Parathyroid adenoma (tissue), 2 donors: ENCODE measurements around the gene ACAA2.
"Not testable (repeated sequence)": the region's sequence is repeated elsewhere in the genome, so short reads cannot be mapped to it uniquely, and the experiment has no call there.

Experiments used
- H2AFZ ChIP-seq: fragments of 300-600 bp; sonication (generic); one replicate; pipeline ENCODE4 v1.7.0; 2017; ENCODE audit warnings: antibody characterized with exemption, mild to moderate bottlenecking
- H3K27ac ChIP-seq: fragments of 300-600 bp; sonication (generic); one replicate; pipeline ENCODE4 v1.7.0; 2017
- H3K27me3 ChIP-seq: fragments of 300-600 bp; sonication (generic); one replicate; pipeline ENCODE4 v1.7.0; 2017; ENCODE audit warnings: low read length; ENCODE audit not compliant: control insufficient read depth, insufficient read depth
- H3K36me3 ChIP-seq: fragments of 300-600 bp; sonication (generic); one replicate; pipeline ENCODE4 v1.7.0; 2017; ENCODE audit warnings: low read length; ENCODE audit not compliant: control insufficient read depth, insufficient read depth
- H3K4me1 ChIP-seq: fragments of 300-600 bp; sonication (generic); one replicate; pipeline ENCODE4 v1.7.0; 2017; ENCODE audit warnings: control low read depth
- H3K4me2 ChIP-seq: fragments of 300-600 bp; sonication (generic); one replicate; pipeline ENCODE4 v1.7.0; 2017; ENCODE audit warnings: low read length
- H3K4me3 ChIP-seq: fragments of 300-600 bp; sonication (generic); one replicate; pipeline ENCODE4 v1.7.0; 2017; ENCODE audit warnings: low read depth, low read length
- H3K79me2 ChIP-seq: fragments of 300-600 bp; sonication (generic); one replicate; pipeline ENCODE4 v1.7.0; 2017; ENCODE audit warnings: control low read depth
- H3K9ac ChIP-seq: fragments of 300-600 bp; sonication (generic); one replicate; pipeline ENCODE4 v1.7.0; 2017; ENCODE audit warnings: mild to moderate bottlenecking
- H3K9me3 ChIP-seq: fragments of 300-600 bp; sonication (generic); one replicate; pipeline ENCODE4 v1.7.0; 2017; ENCODE audit warnings: low read length; ENCODE audit not compliant: control insufficient read depth
- CTCF ChIP-seq: fragments of 300-600 bp; sonication (generic); IDR thresholded peaks from one replicate; pipeline ENCODE4 v1.7.0; 2017; ENCODE audit warnings: antibody characterized with exemption, mild to moderate bottlenecking
- donor health status: primary hyperparathyroidism.

ACAA2 gene

GRCh38 chr18:49838381-49838780, 25.0 kb upstream of the ACAA2 start:
- no peaks in the 10 kb centered on the region for H3K4me1 ChIP-seq
- no peak for TF ChIP-seq CTCF
- H3K27ac ChIP-seq, result no peak overlapping the region

GRCh38 chr18:49837889-49838288, 24.6 kb upstream of the ACAA2 start:
- H3K36me3 ChIP-seq, result no peaks in the 10 kb centered on the region
- no peak for TF ChIP-seq CTCF
- no peaks in the 10 kb centered on the region for H3K27me3 ChIP-seq
- no peak overlapping the region for H3K9ac ChIP-seq
- H3K9me3 ChIP-seq, result no peaks in the 10 kb centered on the region
- H3K4me3 ChIP-seq, result no peak overlapping the region
- H3K27ac ChIP-seq, result no peak overlapping the region
- H3K4me1 ChIP-seq, result no peaks in the 10 kb centered on the region
- H2AFZ ChIP-seq, result no peak overlapping the region
- H3K4me2 ChIP-seq, result no peak overlapping the region
- no peaks in the 10 kb centered on the region for H3K79me2 ChIP-seq

More at GRCh38 chr18:49838381-49838780, 25.0 kb upstream of the ACAA2 start:
- H3K9me3 ChIP-seq, result no peaks in the 10 kb centered on the region
- H3K4me2 ChIP-seq, result no peak overlapping the region
- H3K27me3 ChIP-seq, result no peaks in the 10 kb centered on the region
- no peaks in the 10 kb centered on the region for H3K79me2 ChIP-seq
- H3K9ac ChIP-seq, result no peak overlapping the region
- no peak overlapping the region for H3K4me3 ChIP-seq
- H2AFZ ChIP-seq, result no peak overlapping the region
- H3K36me3 ChIP-seq, result no peaks in the 10 kb centered on the region

GRCh38 chr18:49837316-49837835, 24.0 kb upstream of the ACAA2 start:
- H3K9me3 ChIP-seq, H3K27me3 ChIP-seq, H3K4me3 ChIP-seq, H3K4me1 ChIP-seq, H2AFZ ChIP-seq, H3K36me3 ChIP-seq, H3K27ac ChIP-seq, H3K9ac ChIP-seq, H3K79me2 ChIP-seq, H3K4me2 ChIP-seq: not testable (repeated sequence)

GRCh38 chr18:49835405-49835804, 22.1 kb upstream of the ACAA2 start:
- H3K9ac ChIP-seq, result no peak overlapping the region

GRCh38 chr18:49834258-49834657, 20.9 kb upstream of the ACAA2 start:
- no peak for TF ChIP-seq CTCF
- Histone ChIP-seq H3K9ac (no peak overlapping the region), H3K27ac (no peak overlapping the region), H3K27me3 (no peaks in the 10 kb centered on the region), H3K4me3 (no peak overlapping the region), H2AFZ (no peak overlapping the region), H3K4me1 (no peaks in the 10 kb centered on the region), H3K79me2 (no peaks in the 10 kb centered on the region), H3K9me3 (no peaks in the 10 kb centered on the region), H3K36me3 (no peaks in the 10 kb centered on the region), H3K4me2 (no peak overlapping the region)

More at GRCh38 chr18:49835405-49835804, 22.1 kb upstream of the ACAA2 start:
- no peak overlapping the region for H2AFZ ChIP-seq
- TF ChIP-seq CTCF, result no peak
- no peaks in the 10 kb centered on the region for H3K79me2 ChIP-seq
- no peak overlapping the region for H3K4me2 ChIP-seq
- no peak overlapping the region for H3K4me3 ChIP-seq
- H3K27me3 ChIP-seq, result no peaks in the 10 kb centered on the region
- H3K9me3 ChIP-seq, result no peaks in the 10 kb centered on the region
- no peaks in the 10 kb centered on the region for H3K36me3 ChIP-seq
- H3K4me1 ChIP-seq, result no peaks in the 10 kb centered on the region
- H3K27ac ChIP-seq, result no peak overlapping the region
